Pancreas (tissue), 10 donors: ENCODE results near the gene SCO2. TPM values are rescaled to one million over a fixed set of nuclear protein-coding genes. Genes with fewer than 3 reads are reported as not detected.
"Not testable (repeated sequence)": the region's sequence is repeated elsewhere in the genome, so short reads cannot be mapped to it uniquely, and the experiment has no call there.

ENCODE experiments used
- ATAC-seq, 4 donors: fragments of 200-7000 bp; cut with Tn5 transposase; one replicate each; pipeline versions ENCODE4 v1.8.0 to v1.9.1; 2020; ENCODE audit warnings: mild to moderate bottlenecking in 4 of 4, moderate library complexity in 4 of 4
- DNase-seq, 6 donors: peaks; one replicate each; pipeline ENCODE4 v3.0.0-alpha.2; 2020
- FAIRE-seq: peaks from 2 replicates; lab custom pipeline; 2012; peaks lifted over from hg19 to GRCh38; lab: Jason Lieb, UNC
- H3K27ac ChIP-seq, 4 donors: fragments of 200-600 bp; sonication (generic); 1 replicate in 3 of 4; 2 replicates in 1 of 4; pipeline versions ENCODE4 v1.5.0 to v1.8.0; 2020
- H3K27me3 ChIP-seq, 4 donors: fragments of 200-600 bp; one replicate each; pipeline ENCODE4 v1.8.0; 2021
- H3K36me3 ChIP-seq, 3 donors: fragments of 200-600 bp; sonication (generic) in 1 of 3; one replicate each; pipeline versions ENCODE4 v1.5.0 to v1.8.0; 2020 to 2021
- H3K4me1 ChIP-seq, 3 donors: fragments of 200-600 bp; one replicate each; pipeline ENCODE4 v1.8.0; 2021
- H3K4me3 ChIP-seq, 4 donors: fragments of 200-600 bp; sonication (generic) in 2 of 4; one replicate each; pipeline versions ENCODE4 v1.5.0 to v1.8.0; 2020 to 2021
- H3K9me3 ChIP-seq, 4 donors: fragments of 200-600 bp; one replicate each; pipeline ENCODE4 v1.8.0; 2021
- WGBS, 2 donors: extraction: QIAGEN DNeasy Blood & Tissue Kit; methylation state at CpG; one replicate each; pipeline ENCODE4 v1.1.7; 2013; 5-methylcytosine and 5-hydroxymethylcytosine counted together
- intact Hi-C, 3 donors: fragments of 100-400 bp; cut with DNase I; formaldehyde crosslinking; loops; one replicate each; pipeline versions ENCODE4 v1.11.1 to v1.14.2; 2022
- polyA plus RNA-seq, 2 donors: library from polyadenylated mRNA; stranded (reverse); fragments of 200-250 nt; gene quantifications; one replicate each; pipeline ENCODE4 v1.2.3, GENCODE V29; 2013
- total RNA-seq, 6 donors: library from RNA; stranded (reverse); fragmentation: NEBNext Ultra II Directional in 4 of 6; extraction: Animal tissue kit (Norgen Biotek cat#: 25700) in 4 of 6; gene quantifications; one replicate each; pipeline versions ENCODE4 v1.2.1 to v1.2.4, GENCODE V29; 2021 to 2023
- TF ChIP-seq, protein P1 (sequence below), 4 donors: fragments of 200-600 bp; sonication (generic) in 3 of 4; IDR thresholded peaks; one replicate each; pipeline versions ENCODE4 v1.5.0 to v1.8.0; 2021; ENCODE audit warnings: antibody characterized with exemption in 4 of 4
- donor health status: healthy with polysubstance abuse.
- donor health status: DM: no; HTN: no; CAD: no; lungs with moderate emphysema.
- donor health status: DM: no; HTN: no; CAD: no.
- donor health status: control.
- donor health status: control.
- donor health status: Bipolar disorder and iron deficiency.
- donor health status: DM: yes; HTN: yes; CAD: no.
- donor health status: DM: no; HTN: no; CAD: no.
- donor health status: DM: no; HTN: no; CAD: no.
- donor health status: DM: yes; HTN: yes; CAD: no.

Gene SCO2
- total and polyA plus RNA-seq, 8 donors: 0.65 to 3.8 (median 1.6) TPM; not detected in 1

DNA sequence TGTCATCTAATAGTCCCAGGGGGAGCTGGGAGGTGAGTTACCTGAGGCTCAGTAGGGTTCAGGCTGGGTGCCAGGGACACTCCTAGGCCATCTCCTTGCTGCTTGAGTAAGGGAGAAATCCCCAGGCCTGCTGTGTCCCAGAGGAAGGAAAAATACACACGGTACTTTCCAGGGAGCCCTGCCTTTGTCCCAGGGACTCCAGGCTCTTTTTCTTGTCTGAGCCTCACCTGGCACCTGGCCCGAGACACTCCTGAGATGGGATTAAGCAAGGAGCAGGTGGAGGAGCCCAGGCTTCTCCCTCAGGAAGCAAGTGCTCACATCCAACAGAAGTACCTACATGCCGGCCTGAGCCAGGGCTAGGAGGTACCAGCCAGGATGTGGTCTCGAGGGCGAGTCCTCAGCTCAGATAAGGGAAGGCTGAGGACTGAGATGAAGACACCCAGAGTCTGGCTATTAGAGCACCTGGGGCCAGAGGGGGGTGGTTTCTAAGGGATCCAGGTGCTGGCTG lies 19.4 kb upstream of the SCO2 start:
- Histone ChIP-seq H3K27me3 (peaks cover 0 to 4% (median 1%) of the 10 kb centered on the region in 4 donors), H3K9me3 (no peaks in the 10 kb centered on the region), H3K4me3 (no peak overlapping the region), H3K27ac (peak overlapping the region in 2 of 4 donors; percentile 75 to 92), H3K4me1 (peaks cover 0 to 7% (median 4%) of the 10 kb centered on the region in 3 donors), H3K36me3 (no peaks in the 10 kb centered on the region)
- intact Hi-C loops: no loop called here
- peak in 3 of 4 donors; percentile 2 to 47 (median 36) for ATAC-seq
- 69 to 73% methylated on average over 5 of the region's 5 CpGs for WGBS, 2 donors
- TF ChIP-seq, protein P1, sequence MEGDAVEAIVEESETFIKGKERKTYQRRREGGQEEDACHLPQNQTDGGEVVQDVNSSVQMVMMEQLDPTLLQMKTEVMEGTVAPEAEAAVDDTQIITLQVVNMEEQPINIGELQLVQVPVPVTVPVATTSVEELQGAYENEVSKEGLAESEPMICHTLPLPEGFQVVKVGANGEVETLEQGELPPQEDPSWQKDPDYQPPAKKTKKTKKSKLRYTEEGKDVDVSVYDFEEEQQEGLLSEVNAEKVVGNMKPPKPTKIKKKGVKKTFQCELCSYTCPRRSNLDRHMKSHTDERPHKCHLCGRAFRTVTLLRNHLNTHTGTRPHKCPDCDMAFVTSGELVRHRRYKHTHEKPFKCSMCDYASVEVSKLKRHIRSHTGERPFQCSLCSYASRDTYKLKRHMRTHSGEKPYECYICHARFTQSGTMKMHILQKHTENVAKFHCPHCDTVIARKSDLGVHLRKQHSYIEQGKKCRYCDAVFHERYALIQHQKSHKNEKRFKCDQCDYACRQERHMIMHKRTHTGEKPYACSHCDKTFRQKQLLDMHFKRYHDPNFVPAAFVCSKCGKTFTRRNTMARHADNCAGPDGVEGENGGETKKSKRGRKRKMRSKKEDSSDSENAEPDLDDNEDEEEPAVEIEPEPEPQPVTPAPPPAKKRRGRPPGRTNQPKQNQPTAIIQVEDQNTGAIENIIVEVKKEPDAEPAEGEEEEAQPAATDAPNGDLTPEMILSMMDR (IDR thresholded peaks at IDR 0.05): no peak
- FAIRE-seq: no peak
- peak in 2 of 6 donors; percentile 36 to 68 for DNase-seq

DNA sequence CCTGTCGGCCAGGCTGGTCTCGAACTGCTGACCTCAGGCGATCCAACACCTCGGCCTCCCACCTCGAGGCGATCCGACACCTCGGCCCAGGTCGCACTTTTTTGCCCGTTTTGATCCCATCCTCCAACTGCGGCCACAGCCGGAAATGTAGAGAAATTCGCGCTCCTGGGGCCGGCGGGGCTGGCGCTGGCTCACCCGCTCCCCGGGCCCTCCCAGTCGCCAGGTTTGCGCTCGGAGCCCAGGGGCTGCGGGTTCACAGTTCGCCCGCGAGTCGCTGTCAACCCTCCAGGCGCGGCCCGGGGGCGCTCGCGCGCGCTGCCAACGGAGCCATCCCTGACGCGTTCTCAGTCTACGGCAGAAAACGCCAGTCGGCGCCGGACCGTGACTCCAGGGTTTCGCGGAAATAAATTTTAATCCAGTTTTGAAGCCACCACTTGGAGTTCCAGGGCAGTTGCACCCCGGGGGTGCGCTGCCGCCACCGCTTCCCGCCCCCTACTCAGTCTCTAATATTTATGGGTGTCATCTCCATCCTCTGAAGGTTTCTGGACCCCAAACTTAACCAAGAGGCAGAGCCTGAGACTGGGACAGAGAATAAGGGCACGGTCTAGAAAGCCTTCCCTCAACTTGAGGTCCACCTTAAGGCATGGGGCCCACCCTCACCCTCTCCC lies 18.8 kb upstream of the SCO2 start:
- TF ChIP-seq, protein P1 (IDR thresholded peaks at IDR 0.05): peak in 3 of 4 donors; percentile 15 to 19 (median 17)
- H3K4me3 ChIP-seq: peak overlapping the region in 1 of 4 donors; percentile 25
- peaks cover 0 to 3% (median 1%) of the 10 kb centered on the region in 4 donors for H3K27me3 ChIP-seq
- H3K4me1 ChIP-seq: peaks cover 2 to 10% (median 4%) of the 10 kb centered on the region in 3 donors
- 5 to 6% methylated on average over 46 to 52 of the region's 52 CpGs for WGBS, 2 donors
- FAIRE-seq (no peak), ATAC-seq (peak; percentile 56 to 79 (median 66)), DNase-seq (peak; percentile 66 to 91 (median 72))
- H3K27ac ChIP-seq: peak overlapping the region in 2 of 4 donors; percentile 75 to 92
- intact Hi-C loops: no loop called here
- no peaks in the 10 kb centered on the region for H3K9me3 ChIP-seq
- no peaks in the 10 kb centered on the region for H3K36me3 ChIP-seq

DNA sequence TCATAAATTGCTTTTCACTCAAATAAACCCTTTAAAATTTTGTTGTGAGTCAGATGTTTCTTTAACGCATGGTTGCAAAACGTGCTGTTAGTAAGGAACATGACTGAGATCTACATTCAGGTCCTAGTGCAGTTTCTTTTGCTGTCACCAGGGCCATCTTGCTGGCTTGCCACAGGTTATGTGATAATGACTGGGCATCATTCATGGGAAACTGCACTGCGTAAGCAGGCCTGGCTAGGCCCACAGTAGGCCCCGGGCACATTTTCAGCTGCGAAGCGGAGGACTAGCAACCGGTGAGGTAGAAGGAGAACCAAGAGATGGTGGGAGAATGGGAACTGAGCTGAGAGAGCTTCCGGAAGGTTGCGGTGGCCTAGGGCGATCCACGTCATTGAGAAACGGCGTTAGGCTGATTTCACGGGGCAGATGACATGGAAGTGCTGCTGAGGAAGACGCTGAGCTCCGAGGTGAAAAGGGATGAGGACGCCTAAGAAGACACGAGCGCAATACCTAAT lies 17.1 kb upstream of the SCO2 start:
- Histone ChIP-seq H3K4me1 (peaks cover 0 to 19% (median 7%) of the 10 kb centered on the region in 3 donors), H3K27ac (peak overlapping the region in 2 of 4 donors; percentile 92 to 98), H3K27me3 (peaks cover 0 to 3% (median 0%) of the 10 kb centered on the region in 4 donors), H3K9me3 (no peaks in the 10 kb centered on the region), H3K4me3 (no peak overlapping the region), H3K36me3 (no peaks in the 10 kb centered on the region)
- no peak for ATAC-seq
- WGBS, 2 donors: 91 to 94% methylated on average over 19 of the region's 19 CpGs
- no peak for DNase-seq
- intact Hi-C loops: no loop called here
- FAIRE-seq: no peak
- TF ChIP-seq, protein P1 (IDR thresholded peaks at IDR 0.05): no peak

DNA sequence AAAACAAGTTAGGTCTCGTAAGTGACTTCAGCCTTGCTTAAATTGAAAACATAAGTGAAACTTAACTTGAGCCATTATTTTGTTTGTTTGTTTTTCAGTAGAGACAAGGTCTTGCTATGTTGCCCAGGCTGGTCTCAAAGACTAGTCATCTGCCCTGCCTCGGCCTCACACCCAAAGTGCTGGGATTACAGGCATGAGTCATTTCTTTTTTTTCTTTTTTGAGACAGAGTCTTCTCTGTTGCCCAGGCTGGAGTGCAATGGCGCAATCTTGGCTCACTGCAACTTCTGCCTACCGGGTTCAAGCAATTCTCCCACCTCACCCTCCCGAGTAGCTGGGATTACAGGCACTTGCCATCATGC lies 16.2 kb upstream of the SCO2 start:
- not testable (repeated sequence) for FAIRE-seq
- ATAC-seq: peak in 2 of 4 donors; percentile 7 to 42

DNA sequence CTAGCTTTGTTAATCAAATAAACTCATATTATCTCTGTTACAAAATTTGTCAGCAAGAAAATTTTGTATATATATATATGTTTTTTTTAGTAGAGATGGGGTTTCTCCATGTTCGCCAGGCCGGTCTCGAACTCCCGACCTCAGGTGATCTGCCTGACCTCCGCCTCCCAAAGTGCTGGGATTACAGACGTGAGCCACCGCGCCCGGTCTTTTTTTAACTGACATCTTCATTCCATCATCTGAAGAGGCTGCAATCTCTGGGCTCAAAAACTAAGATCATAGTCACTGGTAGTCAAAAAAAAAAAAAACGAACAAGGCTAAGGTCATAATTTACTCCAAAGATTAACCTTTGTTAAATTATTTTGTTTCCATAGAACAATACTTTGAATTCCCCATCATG lies 15.0 kb upstream of the SCO2 start:
- H3K4me3 ChIP-seq: no peak overlapping the region
- H3K4me1 ChIP-seq: peaks cover 0 to 19% (median 7%) of the 10 kb centered on the region in 3 donors
- 71 to 85% methylated on average over 10 of the region's 10 CpGs for WGBS, 2 donors
- no peak for ATAC-seq
- H3K27ac ChIP-seq: peak overlapping the region in 2 of 4 donors; percentile 92 to 98
- H3K9me3 ChIP-seq: no peaks in the 10 kb centered on the region
- no peak for FAIRE-seq
- DNase-seq: peak in 1 of 6 donors; percentile 12
- intact Hi-C loops: no loop called here
- H3K27me3 ChIP-seq: no peaks in the 10 kb centered on the region
- no peaks in the 10 kb centered on the region for H3K36me3 ChIP-seq
- TF ChIP-seq, protein P1 (IDR thresholded peaks at IDR 0.05): no peak

More for the DNA sequence above, 16.2 kb upstream of the SCO2 start:
- intact Hi-C loops, H3K4me3 ChIP-seq, DNase-seq, H3K27me3 ChIP-seq, H3K36me3 ChIP-seq, H3K9me3 ChIP-seq: not testable (repeated sequence)
- H3K27ac ChIP-seq: peak overlapping the region in 2 of 4 donors; percentile 92 to 98
- WGBS, 2 donors: 73 to 89% methylated on average over 5 of the region's 5 CpGs
- H3K4me1 ChIP-seq: peaks cover 0 to 19% (median 7%) of the 10 kb centered on the region in 3 donors
